T-helper 1 cell treated with Interleukin-12 subunit alpha and Interleukin-12 subunit beta and Interleukin-4 antibody, amounts not matched to agents 30 ng/mL and 1 ng/mL, for 36 hours (primary cell): ENCODE results near the gene TUBGCP3. TPM values are rescaled to one million over a fixed set of nuclear protein-coding genes. Genes with fewer than 3 reads are reported as not detected.
"Not testable (repeated sequence)": the region's sequence is repeated elsewhere in the genome, so short reads cannot be mapped to it uniquely, and the experiment has no call there.

Experiments
- intact Hi-C: fragments of 100-400 bp; cut with micrococcal nuclease; formaldehyde crosslinking; loops from one replicate; pipeline ENCODE4 v1.15.1; 2024
- total RNA-seq: library from RNA; stranded (reverse); gene quantifications from 2 replicates; pipeline ENCODE4 v1.2.3, GENCODE V29; 2022

Gene TUBGCP3
- total RNA-seq, 1 donor from 2014 or later: 63.9 TPM

- intact Hi-C loops: loop anchor here (10.0 kb wide), 3 partner anchors 625 to 1865 kb away; partner anchors contain the start of genes CUL4A, DCUN1D2, ING1 and PCID2
Observed at GRCh38 chr13:112580211-112580610, 7.7 kb downstream of the TUBGCP3 start.

GRCh38 chr13:112579310-112579843, 8.6 kb downstream of the TUBGCP3 start:
- intact Hi-C loops: no loop called here

GRCh38 chr13:112576768-112577167, 11.2 kb downstream of the TUBGCP3 start:
- intact Hi-C loops: no loop called here

GRCh38 chr13:112576191-112576590, 11.8 kb downstream of the TUBGCP3 start:
- intact Hi-C loops: no loop called here

GRCh38 chr13:112575675-112576074, 12.3 kb downstream of the TUBGCP3 start:
- intact Hi-C loops: no loop called here

- intact Hi-C loops: no loop called here
Observed at GRCh38 chr13:112574834-112575613, 12.9 kb downstream of the TUBGCP3 start.

GRCh38 chr13:112574416-112574815, 13.5 kb downstream of the TUBGCP3 start:
- intact Hi-C loops: no loop called here

- intact Hi-C loops: no loop called here
Observed at GRCh38 chr13:112573710-112574109, 14.2 kb downstream of the TUBGCP3 start.

GRCh38 chr13:112572366-112572765, 15.6 kb downstream of the TUBGCP3 start:
- intact Hi-C loops: no loop called here

- intact Hi-C loops: no loop called here
Observed at GRCh38 chr13:112569821-112570220, 18.1 kb downstream of the TUBGCP3 start.

- intact Hi-C loops: no loop called here
Observed at GRCh38 chr13:112567161-112567862, 20.6 kb downstream of the TUBGCP3 start.

- intact Hi-C loops: no loop called here
Observed at GRCh38 chr13:112562786-112563383, 25.1 kb downstream of the TUBGCP3 start.

GRCh38 chr13:112562254-112562653, 25.7 kb downstream of the TUBGCP3 start:
- intact Hi-C loops: no loop called here

- intact Hi-C loops: no loop called here
Observed at GRCh38 chr13:112561478-112561877, 26.5 kb downstream of the TUBGCP3 start.

GRCh38 chr13:112558696-112559418, 29.1 kb downstream of the TUBGCP3 start:
- intact Hi-C loops: no loop called here

GRCh38 chr13:112556600-112556999, 31.4 kb downstream of the TUBGCP3 start:
- intact Hi-C loops: no loop called here

- intact Hi-C loops: no loop called here
Observed at GRCh38 chr13:112554214-112554850, 33.6 kb downstream of the TUBGCP3 start.

GRCh38 chr13:112548975-112549374, 39.0 kb downstream of the TUBGCP3 start:
- intact Hi-C loops: not testable (repeated sequence)

- intact Hi-C loops: no loop called here
Observed at GRCh38 chr13:112545856-112546255, 42.1 kb downstream of the TUBGCP3 start.

GRCh38 chr13:112532837-112533745, 54.9 kb downstream of the TUBGCP3 start:
- intact Hi-C loops: no loop called here
